ENCODE results near the gene C1orf174.

C1orf174 gene

GRCh38 chr1:3893190-3893589 is 6.9 kb downstream of the C1orf174 start:
- no peak for DNase-seq

GRCh38 chr1:3892748-3893147 is 7.3 kb downstream of the C1orf174 start:
- no peak for DNase-seq

GRCh38 chr1:3891329-3891865 is 8.7 kb downstream of the C1orf174 start:
- DNase-seq = no peak

GRCh38 chr1:3890389-3891328 is 9.4 kb downstream of the C1orf174 start:
- DNase-seq = no peak

GRCh38 chr1:3889936-3890335 is 10.1 kb downstream of the C1orf174 start:
- DNase-seq = no peak

GRCh38 chr1:3888301-3888700 is 11.8 kb downstream of the C1orf174 start:
- DNase-seq = no peak

GRCh38 chr1:3886691-3887090 is 13.4 kb downstream of the C1orf174 start:
- no peak for DNase-seq

- DNase-seq = no peak
Measured at GRCh38 chr1:3886106-3886670, 13.9 kb downstream of the C1orf174 start.

GRCh38 chr1:3885611-3886010 is 14.5 kb downstream of the C1orf174 start:
- no peak for DNase-seq

- no peak for DNase-seq
Measured at GRCh38 chr1:3884966-3885365, 15.1 kb downstream of the C1orf174 start.

- DNase-seq = no peak
Measured at GRCh38 chr1:3883194-3883925, 16.7 kb downstream of the C1orf174 start.

- DNase-seq = no peak
Measured at GRCh38 chr1:3881193-3881480, 18.9 kb downstream of the C1orf174 start.

GRCh38 chr1:3880429-3881192 is 19.5 kb downstream of the C1orf174 start:
- DNase-seq = no peak

GRCh38 chr1:3879787-3880428 is 20.2 kb downstream of the C1orf174 start:
- DNase-seq = no peak

GRCh38 chr1:3879099-3879498 is 21.0 kb downstream of the C1orf174 start:
- no peak for DNase-seq

- DNase-seq = no peak
Measured at GRCh38 chr1:3876716-3877115, 23.4 kb downstream of the C1orf174 start.

GRCh38 chr1:3874736-3875135 is 25.3 kb downstream of the C1orf174 start:
- no peak for DNase-seq

GRCh38 chr1:3872546-3872945 is 27.5 kb downstream of the C1orf174 start:
- no peak for DNase-seq

- DNase-seq = no peak
Measured at GRCh38 chr1:3871451-3871805, 28.6 kb downstream of the C1orf174 start.

GRCh38 chr1:3869751-3870301 is 30.2 kb downstream of the C1orf174 start:
- no peak for DNase-seq

- DNase-seq = no peak
Measured at GRCh38 chr1:3868464-3869006, 31.5 kb downstream of the C1orf174 start.
